Memory B cell (primary cell): ENCODE data around the gene DNAJB8.

Experiments used
- ATAC-seq: fragments of 150-1000 bp; cut with Tn5 transposase; 2 replicates; pipeline ENCODE4 v1.10.0; 2021; ENCODE audit warnings: low read depth, mild to moderate bottlenecking, moderate library complexity
- DNase-seq, 2 donors: peaks; one replicate each; pipeline ENCODE4 v3.0.0; 2022; ENCODE audit warnings: low spot score in 2 of 2
- H3K27ac Mint-ChIP-seq: one replicate; pipeline ENCODE4 v1.8.0; 2022; ENCODE audit warnings: mild to moderate bottlenecking, moderate library complexity, mixed read lengths
- H3K27me3 Mint-ChIP-seq: one replicate; pipeline ENCODE4 v1.8.0; 2022; ENCODE audit warnings: mixed read lengths
- H3K36me3 Mint-ChIP-seq: one replicate; pipeline ENCODE4 v1.8.0; 2022; ENCODE audit warnings: mild to moderate bottlenecking, mixed read lengths
- H3K4me1 Mint-ChIP-seq: one replicate; pipeline ENCODE4 v1.8.0; 2022; ENCODE audit warnings: mixed read lengths
- H3K4me3 Mint-ChIP-seq: one replicate; pipeline ENCODE4 v1.8.0; 2022; ENCODE audit warnings: mild to moderate bottlenecking, moderate library complexity, mixed read lengths
- H3K9me3 Mint-ChIP-seq: one replicate; pipeline ENCODE4 v1.8.0; 2022; ENCODE audit warnings: mixed read lengths

The DNAJB8 gene

DNA sequence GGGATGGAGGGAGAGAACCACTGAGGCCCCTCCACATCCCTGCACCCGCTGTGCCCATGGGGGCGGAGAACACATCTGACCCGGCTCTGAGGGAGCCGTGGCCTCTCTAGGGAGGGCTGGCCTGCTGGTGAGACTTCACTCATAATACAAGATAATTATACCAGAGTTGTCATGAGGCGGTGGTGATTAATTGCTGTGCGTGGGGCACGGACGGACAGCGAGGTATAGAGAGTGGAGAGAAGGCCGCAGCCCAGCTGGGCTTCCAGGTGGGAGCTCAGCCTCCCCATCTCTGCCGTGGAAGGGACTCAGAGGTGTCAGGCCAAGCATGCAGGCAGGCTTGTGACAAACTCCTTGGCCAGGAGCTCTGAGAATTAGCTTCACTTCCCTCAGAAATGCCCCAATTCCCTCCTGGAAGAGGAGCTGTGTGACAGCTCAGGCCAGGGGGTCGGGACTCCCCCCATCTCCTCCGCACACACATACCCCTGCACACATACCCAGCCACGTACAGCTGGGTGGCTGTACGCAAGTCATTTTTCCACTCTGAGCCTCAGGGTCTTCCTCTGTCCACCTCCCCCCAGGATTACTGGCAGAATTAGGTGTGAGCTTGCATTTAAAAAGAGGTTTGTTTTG is 32.3 kb upstream of the DNAJB8 start:
- peak overlapping the region; percentile 55 for H3K4me3 Mint-ChIP-seq
- peaks cover 3% of the 10 kb centered on the region for H3K4me1 Mint-ChIP-seq
- DNase-seq: no peak
- peaks cover 34% of the 10 kb centered on the region for H3K27me3 Mint-ChIP-seq
- peaks cover 2% of the 10 kb centered on the region for H3K36me3 Mint-ChIP-seq
- ATAC-seq: no peak
- no peak overlapping the region for H3K27ac Mint-ChIP-seq
- H3K9me3 Mint-ChIP-seq: no peaks in the 10 kb centered on the region

DNA sequence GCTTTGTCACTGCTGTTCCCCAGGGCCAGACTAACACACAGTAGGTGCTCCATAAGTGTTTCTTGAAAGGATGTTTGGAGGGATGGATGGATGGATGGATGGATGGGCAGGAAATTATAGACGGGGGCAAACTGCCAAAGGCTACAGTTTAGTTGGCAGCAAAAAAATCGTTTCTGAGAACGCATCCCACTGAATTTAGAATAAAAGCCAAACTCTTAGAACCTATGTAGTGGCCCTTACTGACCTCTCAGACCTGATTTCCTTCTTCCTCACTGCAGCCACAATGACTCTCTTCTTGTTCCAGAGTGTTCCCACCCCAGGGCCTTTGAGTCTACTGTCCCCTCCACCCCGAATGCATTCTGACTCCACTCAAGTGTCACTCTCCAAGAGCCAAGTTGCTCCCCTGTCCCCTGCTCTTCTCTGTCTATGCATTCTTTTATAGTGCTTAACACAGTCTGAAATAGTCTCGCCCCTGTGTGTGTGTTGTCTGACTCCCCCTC is 31.5 kb upstream of the DNAJB8 start:
- peaks cover 2% of the 10 kb centered on the region for H3K36me3 Mint-ChIP-seq
- H3K27me3 Mint-ChIP-seq: peaks cover 36% of the 10 kb centered on the region
- no peak for ATAC-seq
- H3K4me3 Mint-ChIP-seq: peak overlapping the region; percentile 55
- H3K4me1 Mint-ChIP-seq: peaks cover 5% of the 10 kb centered on the region
- no peak for DNase-seq
- no peak overlapping the region for H3K27ac Mint-ChIP-seq
- no peaks in the 10 kb centered on the region for H3K9me3 Mint-ChIP-seq

DNA sequence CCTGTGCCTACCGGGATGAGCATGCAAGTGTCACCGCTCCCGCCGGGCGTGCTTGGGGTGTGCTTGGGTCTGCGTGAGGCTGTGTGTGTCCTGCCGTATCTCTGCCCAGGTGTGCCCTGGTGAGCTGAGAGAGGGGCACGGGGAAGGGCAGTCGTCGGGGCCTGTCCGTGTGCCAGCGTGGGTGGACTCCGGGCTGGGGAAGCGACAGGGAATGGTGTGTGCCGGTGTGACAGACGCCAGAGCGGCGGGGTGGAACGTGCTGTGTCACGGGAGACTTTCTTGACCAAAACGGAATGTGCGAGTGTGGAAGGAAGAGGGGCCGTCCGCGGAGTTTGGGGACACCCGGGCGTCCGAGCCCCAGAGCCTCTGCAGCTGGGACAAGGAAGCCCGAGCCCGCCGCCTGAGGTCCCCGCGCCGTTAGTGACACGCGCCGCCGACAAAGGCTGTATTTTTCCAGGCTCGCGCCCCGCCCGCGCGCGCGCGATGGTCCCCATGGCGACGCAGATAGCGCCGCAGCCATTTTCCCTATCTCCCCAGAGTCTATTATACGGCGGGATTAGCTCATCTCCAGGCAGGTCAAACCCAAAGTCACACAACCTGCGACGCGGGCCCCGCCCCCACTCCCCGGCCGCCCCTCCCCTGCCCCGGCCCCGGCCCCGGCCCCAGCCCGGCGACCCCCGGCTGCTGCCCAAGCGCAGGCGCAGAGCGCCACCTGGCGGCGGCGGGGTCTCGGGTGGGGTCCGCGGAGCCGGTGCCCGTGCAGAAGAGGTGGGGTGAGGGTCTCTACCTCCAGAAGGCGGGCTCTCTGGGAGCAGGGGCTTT is 30.8 kb upstream of the DNAJB8 start:
- Mint-ChIP-seq H3K4me1 (peaks cover 5% of the 10 kb centered on the region), H3K27ac (no peak overlapping the region), H3K27me3 (peaks cover 35% of the 10 kb centered on the region), H3K9me3 (no peaks in the 10 kb centered on the region), H3K36me3 (peaks cover 2% of the 10 kb centered on the region), H3K4me3 (peak overlapping the region; percentile 71)
- DNase-seq (peak; percentile 54 to 68), ATAC-seq (peak; percentile 71)

DNA sequence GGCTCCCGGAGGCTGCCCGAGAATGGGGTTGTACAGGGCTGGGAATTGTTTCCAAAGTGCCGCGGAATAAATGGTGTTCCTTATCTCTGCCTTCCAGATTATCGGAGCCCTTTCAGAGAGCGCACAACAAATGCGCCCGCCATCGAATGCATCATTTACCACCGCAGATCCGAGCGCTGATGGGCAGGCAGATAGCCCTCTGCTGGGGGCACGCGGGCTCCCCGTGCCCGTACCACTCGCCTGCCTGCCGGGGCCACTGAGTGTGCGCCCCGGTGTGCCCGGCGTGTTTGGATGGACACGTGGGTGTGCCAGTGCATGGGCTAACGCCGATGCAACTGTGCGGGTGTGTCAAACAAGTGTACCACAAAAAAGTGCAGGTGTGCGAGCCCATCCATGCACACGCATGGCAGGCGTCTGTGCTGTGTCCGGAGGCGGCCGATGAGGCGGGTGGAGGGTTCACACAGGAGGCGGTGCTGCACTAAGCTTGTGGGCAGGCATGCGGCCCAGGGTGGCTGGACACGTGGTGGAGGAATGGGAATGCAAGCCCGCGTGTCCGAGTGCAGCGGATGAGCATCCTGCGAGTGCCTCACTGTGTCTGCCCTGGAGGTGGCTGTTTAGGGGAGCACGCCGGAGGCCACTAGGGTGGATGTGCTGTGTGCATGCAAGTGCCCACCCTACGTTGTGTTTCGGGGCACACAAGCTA is 30.1 kb upstream of the DNAJB8 start:
- no peak overlapping the region for H3K27ac Mint-ChIP-seq
- peak overlapping the region; percentile 71 for H3K4me3 Mint-ChIP-seq
- DNase-seq (no peak), ATAC-seq (no peak)
- no peaks in the 10 kb centered on the region for H3K9me3 Mint-ChIP-seq
- H3K27me3 Mint-ChIP-seq: peaks cover 32% of the 10 kb centered on the region
- peaks cover 2% of the 10 kb centered on the region for H3K36me3 Mint-ChIP-seq
- peaks cover 5% of the 10 kb centered on the region for H3K4me1 Mint-ChIP-seq

DNA sequence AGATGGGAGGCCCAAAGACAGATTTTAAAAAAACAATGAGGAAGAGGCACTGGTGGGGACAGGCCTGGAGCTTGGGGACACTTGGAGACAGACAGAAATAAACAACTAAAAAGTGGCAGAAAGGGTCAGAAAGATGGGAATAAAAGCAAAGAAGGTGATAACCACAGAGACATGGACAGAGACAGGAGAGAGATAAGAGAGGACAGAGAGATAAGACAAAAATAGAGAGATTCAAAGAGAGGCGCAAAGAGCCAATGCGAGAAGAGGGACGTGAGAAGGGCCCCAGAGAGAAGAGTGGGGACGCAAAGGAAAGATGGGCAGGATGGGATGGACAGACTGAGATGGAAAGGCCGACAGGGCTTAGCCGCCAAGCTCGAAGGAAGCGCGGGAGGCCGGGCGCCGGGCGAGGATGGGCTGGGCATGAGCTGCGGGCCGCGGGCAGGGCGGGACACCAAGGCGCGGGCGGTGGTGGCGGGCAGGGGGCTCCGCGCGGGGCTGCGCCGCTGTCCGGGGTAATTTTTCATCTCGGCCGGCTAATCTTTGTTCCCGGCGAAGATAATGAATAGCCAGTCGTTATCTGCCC is 29.4 kb upstream of the DNAJB8 start:
- Mint-ChIP-seq H3K4me3 (peak overlapping the region; percentile 43), H3K4me1 (peaks cover 5% of the 10 kb centered on the region), H3K27me3 (peaks cover 31% of the 10 kb centered on the region), H3K36me3 (peaks cover 2% of the 10 kb centered on the region), H3K27ac (no peak overlapping the region), H3K9me3 (no peaks in the 10 kb centered on the region)
- DNase-seq: no peak
- no peak for ATAC-seq

DNA sequence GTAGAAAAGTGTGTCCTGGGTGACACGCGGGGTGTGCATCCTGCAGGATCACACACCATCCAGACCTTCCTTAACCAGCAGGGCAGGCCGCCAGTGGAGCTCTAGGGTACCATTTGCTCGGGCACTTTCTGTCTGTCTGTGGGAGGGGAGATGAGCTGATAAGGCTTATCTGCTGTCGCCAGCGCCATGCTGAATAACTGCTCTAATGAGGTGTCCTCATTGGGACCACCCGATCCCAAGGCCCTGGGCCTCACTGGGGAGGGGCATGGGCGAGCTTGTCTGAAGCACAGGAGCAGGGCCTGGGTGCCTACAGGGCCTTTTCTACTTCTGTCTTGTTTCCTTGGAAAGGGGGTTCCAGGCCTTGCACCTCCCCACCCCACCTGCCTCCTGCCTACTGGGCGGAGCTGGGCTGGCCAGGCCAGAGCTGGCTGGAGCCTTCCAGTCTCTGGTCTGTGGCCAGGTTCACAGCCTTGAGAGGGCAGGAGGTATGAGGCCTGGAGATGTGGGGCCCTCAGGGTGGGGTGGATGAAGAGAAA is 28.8 kb upstream of the DNAJB8 start:
- no peak overlapping the region for H3K27ac Mint-ChIP-seq
- DNase-seq (no peak), ATAC-seq (no peak)
- H3K4me1 Mint-ChIP-seq: peaks cover 5% of the 10 kb centered on the region
- H3K36me3 Mint-ChIP-seq: peaks cover 2% of the 10 kb centered on the region
- H3K9me3 Mint-ChIP-seq: no peaks in the 10 kb centered on the region
- H3K4me3 Mint-ChIP-seq: no peak overlapping the region
- H3K27me3 Mint-ChIP-seq: peaks cover 31% of the 10 kb centered on the region

DNA sequence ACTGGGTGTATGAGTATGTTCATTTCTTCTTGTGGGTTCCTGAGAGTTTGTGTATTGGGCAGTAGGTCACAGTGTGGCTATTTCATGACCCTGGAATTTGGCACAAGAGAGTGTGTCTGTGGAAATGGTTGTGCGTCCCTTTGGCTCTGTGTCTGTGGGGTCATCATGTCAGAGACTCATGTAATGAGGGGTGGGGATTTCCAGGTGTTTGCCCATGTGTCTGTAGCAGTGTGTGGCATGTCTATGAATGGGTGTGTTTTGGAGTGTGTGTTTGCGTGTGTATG is 27.6 kb upstream of the DNAJB8 start:
- Mint-ChIP-seq H3K4me3 (no peak overlapping the region), H3K9me3 (no peaks in the 10 kb centered on the region), H3K36me3 (peaks cover 2% of the 10 kb centered on the region), H3K4me1 (peaks cover 10% of the 10 kb centered on the region), H3K27ac (no peak overlapping the region), H3K27me3 (peaks cover 30% of the 10 kb centered on the region)
- DNase-seq (no peak), ATAC-seq (no peak)

DNA sequence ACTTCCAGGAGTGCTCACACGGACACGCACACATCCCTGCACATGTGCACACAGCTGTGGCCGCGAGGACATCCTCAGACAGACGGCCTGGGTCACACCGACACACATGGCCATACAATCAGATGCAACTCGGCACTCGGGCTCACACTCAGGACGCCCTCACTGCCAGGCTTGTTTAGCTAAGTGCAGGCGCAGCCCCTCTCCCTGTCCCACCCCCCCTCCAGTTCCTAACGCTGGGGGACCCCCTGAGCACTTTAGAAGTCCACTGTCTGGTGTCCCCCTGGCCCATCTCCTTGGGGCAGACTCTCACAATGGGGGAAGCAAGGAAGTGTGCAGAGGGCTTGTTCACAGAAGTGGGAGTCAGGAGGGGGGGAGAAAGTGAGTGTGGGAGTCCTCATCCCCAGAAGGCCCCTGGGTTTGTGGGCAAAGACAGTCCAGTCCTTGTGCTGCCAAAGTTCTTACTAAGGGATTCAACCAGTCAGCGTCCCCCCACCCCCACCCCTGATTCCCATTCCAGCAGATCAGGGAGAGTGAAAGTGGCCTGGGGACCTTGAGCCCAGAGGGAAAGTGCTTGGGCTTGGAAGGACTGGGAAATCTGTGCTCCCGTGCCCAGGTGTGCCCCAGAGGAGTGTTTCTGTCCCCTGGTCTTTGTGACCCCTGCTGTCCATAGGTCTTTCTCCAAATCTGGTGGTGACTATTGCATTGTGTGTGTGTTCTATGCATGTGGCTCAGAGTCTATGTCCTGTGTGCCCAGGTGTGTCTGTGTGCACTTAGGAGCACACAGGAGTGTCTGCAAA is 27.1 kb upstream of the DNAJB8 start:
- H3K4me1 Mint-ChIP-seq: peaks cover 11% of the 10 kb centered on the region
- H3K36me3 Mint-ChIP-seq: peaks cover 2% of the 10 kb centered on the region
- ATAC-seq: no peak
- H3K27me3 Mint-ChIP-seq: peaks cover 29% of the 10 kb centered on the region
- no peak for DNase-seq
- peak overlapping the region; percentile 65 for H3K4me3 Mint-ChIP-seq
- no peak overlapping the region for H3K27ac Mint-ChIP-seq
- H3K9me3 Mint-ChIP-seq: no peaks in the 10 kb centered on the region

DNA sequence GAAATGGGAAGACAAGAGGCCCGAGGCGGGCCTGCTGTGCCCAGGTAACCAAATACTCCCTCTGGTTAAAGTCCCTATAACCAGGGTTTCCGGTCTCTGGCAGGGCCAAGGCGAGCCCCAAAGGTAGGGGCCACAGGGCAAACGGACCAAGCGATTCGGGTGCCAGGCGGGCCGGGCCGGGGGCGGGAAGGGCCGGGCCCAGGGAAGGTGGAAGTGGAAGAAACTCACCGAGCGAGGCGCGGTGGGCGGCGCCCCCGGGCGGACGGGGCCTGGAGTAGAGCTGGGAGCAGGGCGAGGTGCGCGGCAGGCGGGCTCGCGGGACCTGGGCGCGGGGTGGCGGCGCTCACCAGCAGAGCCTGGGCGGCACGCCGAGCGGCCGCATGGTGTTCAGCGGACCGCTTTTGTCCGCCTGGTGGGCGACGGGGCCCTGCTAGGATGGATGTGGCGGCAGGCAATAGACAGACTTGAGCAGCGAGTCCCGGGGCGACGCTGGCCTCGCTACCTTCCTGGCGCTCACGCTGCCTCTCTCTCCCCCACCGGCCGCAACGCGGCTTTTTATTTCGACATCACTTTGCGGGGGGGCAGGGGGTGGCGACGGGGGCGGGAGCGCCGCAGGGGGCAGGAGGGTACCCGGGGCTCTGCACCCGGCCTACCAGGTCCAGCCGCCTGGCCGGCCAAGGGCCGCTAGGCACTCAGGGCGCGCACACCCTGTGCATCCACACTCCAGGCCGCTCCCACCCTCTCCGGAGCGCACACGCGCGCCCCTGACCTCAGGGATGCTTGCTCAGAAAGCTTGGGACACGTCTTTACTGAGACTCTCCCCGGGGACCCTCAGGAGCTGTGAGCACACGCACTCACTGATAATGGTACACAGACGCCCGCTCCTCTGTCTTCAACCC is 26.2 kb upstream of the DNAJB8 start, which contains the start of gene GATA2:
TSS of gene GATA2 (minus strand) at position 531 of the 899 bp plus-strand sequence. CDS start 6,170 bp downstream, outside the sequence.
- ATAC-seq: peak; percentile 14
- peak in 1 of 2 donors; percentile 21 for DNase-seq
- Mint-ChIP-seq H3K27ac (no peak within 1 kb of the TSS), H3K4me1 (peaks cover 16% of the 10 kb centered on the region), H3K36me3 (peaks cover 2% of the 10 kb centered on the region), H3K9me3 (no peaks in the 10 kb centered on the region), H3K4me3 (peak within 1 kb of the TSS; percentile 65), H3K27me3 (peaks cover 28% of the 10 kb centered on the region)

DNA sequence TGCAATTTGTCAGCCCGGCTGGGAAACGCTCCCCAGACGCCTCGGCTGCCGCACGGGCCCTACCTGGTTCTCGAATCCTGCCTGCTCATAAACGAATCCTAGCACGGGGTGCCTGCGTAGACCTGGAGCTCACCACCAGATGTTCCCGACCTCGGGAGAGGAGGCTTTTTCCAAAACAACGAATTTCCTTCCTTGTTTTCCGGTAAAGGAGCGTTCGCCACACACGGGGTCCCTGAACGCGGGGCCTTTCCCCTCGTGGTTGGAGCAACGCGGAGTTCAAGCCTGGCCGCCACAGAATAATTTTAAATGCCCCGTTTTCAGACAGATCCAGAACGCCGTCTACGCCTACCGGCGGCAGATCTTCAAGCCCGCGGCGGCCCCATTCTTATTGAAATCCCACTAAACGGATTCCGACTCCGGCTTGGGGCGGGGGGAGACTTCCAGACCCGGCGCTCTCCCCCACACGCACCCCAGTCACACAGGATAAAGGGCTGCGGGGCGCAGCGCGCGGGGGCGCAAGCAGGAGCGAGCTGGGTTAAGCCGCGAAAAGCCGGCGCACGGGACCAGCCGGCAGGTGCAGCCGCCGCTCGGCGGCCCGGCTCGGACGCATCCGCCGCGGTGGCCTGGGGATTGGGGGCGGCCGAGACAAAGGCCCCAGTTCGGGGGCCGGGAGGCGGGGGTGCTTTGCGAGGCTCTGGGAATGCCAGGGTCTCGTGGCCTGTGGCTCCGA is 25.4 kb upstream of the DNAJB8 start:
- peaks cover 2% of the 10 kb centered on the region for H3K36me3 Mint-ChIP-seq
- peaks cover 16% of the 10 kb centered on the region for H3K4me1 Mint-ChIP-seq
- no peaks in the 10 kb centered on the region for H3K9me3 Mint-ChIP-seq
- H3K27ac Mint-ChIP-seq: no peak overlapping the region
- H3K27me3 Mint-ChIP-seq: peaks cover 29% of the 10 kb centered on the region
- ATAC-seq (no peak), DNase-seq (peak in 1 of 2 donors; percentile 46)
- H3K4me3 Mint-ChIP-seq: peak overlapping the region; percentile 33

DNA sequence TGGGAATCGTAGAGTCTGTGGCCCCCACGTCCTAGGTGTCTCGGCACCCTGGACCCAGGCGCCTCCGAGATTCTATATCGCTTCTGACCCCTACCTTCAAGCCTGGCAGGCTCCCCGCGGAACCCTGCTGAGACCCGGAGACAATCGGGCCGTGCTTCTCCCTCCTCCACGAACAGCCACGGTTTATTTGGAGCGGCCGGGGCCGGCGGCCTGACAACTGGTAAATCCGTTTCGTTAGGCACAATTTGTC is 24.9 kb upstream of the DNAJB8 start:
- no peak for ATAC-seq
- no peak for DNase-seq
- Mint-ChIP-seq H3K4me1 (peaks cover 17% of the 10 kb centered on the region), H3K36me3 (peaks cover 2% of the 10 kb centered on the region), H3K27ac (no peak overlapping the region), H3K9me3 (no peaks in the 10 kb centered on the region), H3K4me3 (no peak overlapping the region), H3K27me3 (peaks cover 30% of the 10 kb centered on the region)
